ENCODE results near the gene STRA8.

Gene STRA8

DNA sequence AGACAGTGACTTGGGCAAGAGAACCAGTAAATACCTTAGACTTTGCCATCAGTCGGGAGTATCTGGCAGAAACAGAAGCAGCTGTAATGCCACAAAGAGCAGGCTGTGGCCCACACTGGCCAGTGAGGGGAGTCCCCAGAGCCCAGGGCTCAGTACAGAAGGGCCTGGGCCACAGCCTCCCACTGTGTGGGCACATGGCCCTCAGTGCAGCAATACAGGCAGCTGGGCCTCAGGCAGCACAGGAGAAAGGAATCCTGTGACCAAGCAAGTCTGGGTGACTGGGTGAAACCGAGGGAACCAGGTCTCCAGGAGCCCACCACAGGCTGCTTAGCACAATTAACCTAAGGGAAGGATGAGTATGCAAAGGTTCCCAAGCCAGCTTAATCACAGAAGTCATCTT is 36.3 kb upstream of the STRA8 start:
- DNase-seq (ENCODE audit: insufficient read length, low spot score): no peak
- FAIRE-seq: no peak

GRCh38 chr7:135197906-135198655 is 35.6 kb upstream of the STRA8 start:
- TF ChIP-seq CTCF (IDR thresholded peaks at IDR 0.05; ENCODE audit: insufficient read depth, missing control alignments): no peak
- no peak for DNase-seq (ENCODE audit: insufficient read length, low spot score)
- no peak for FAIRE-seq

More for the DNA sequence above, 36.3 kb upstream of the STRA8 start:
- TF ChIP-seq CTCF (IDR thresholded peaks at IDR 0.05; ENCODE audit: insufficient read depth, missing control alignments): no peak

DNA sequence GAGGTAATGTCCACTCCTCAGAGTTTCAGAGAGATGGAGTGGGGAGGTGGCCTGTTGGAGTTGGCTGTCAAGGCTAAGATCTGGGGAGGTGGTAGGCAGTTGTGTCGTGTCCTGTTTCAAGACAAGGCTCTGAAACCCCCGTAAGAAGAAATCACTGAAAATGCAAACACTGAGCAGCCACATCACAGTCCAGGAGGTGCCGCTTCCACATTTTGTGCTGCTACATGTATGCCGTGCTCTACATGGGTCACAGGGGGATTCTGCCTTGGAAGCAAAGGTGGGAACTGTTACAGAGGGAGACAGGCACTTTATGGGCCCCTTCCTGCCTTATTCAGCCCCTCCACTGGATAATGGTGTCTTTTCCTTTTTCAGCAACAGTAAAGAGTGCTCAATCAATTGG is 34.2 kb upstream of the STRA8 start:
- no peak for FAIRE-seq
- no peak for TF ChIP-seq CTCF (IDR thresholded peaks at IDR 0.05; ENCODE audit: insufficient read depth, missing control alignments)
- DNase-seq (ENCODE audit: insufficient read length, low spot score): no peak

- no peak for TF ChIP-seq CTCF (IDR thresholded peaks at IDR 0.05; ENCODE audit: insufficient read depth, missing control alignments)
- DNase-seq (ENCODE audit: insufficient read length, low spot score) (no peak), FAIRE-seq (no peak)
These were observed 32.8 kb upstream of the STRA8 start for GRCh38 chr7:135200821-135201331.

- no peak for TF ChIP-seq CTCF (IDR thresholded peaks at IDR 0.05; ENCODE audit: insufficient read depth, missing control alignments)
- FAIRE-seq: no peak
- no peak for DNase-seq (ENCODE audit: insufficient read length, low spot score)
These were observed 32.3 kb upstream of the STRA8 start for GRCh38 chr7:135201350-135201749.

- no peak for DNase-seq (ENCODE audit: insufficient read length, low spot score)
- no peak for FAIRE-seq
- TF ChIP-seq CTCF (IDR thresholded peaks at IDR 0.05; ENCODE audit: insufficient read depth, missing control alignments): no peak
These were observed 29.3 kb upstream of the STRA8 start for GRCh38 chr7:135204341-135204749.

- TF ChIP-seq CTCF (IDR thresholded peaks at IDR 0.05; ENCODE audit: insufficient read depth, missing control alignments): no peak
- FAIRE-seq: no peak
- DNase-seq (ENCODE audit: insufficient read length, low spot score): no peak
These were observed 28.8 kb upstream of the STRA8 start for GRCh38 chr7:135204876-135205275.

Data from D721Med (cell line).